Stimulated activated CD8-positive, alpha-beta memory T cell treated with anti-CD3 and anti-CD28 coated beads, Interleukin-7, amount 100 ng/mL, for 4 hours (primary cell): Measurements from ENCODE around the gene TNN.

Experiments used
- DNase-seq, 2 donors: peaks; one replicate each; pipeline ENCODE4 v3.0.0-alpha.2; 2020; ENCODE audit warnings: low read depth in 2 of 2

The TNN gene

DNA sequence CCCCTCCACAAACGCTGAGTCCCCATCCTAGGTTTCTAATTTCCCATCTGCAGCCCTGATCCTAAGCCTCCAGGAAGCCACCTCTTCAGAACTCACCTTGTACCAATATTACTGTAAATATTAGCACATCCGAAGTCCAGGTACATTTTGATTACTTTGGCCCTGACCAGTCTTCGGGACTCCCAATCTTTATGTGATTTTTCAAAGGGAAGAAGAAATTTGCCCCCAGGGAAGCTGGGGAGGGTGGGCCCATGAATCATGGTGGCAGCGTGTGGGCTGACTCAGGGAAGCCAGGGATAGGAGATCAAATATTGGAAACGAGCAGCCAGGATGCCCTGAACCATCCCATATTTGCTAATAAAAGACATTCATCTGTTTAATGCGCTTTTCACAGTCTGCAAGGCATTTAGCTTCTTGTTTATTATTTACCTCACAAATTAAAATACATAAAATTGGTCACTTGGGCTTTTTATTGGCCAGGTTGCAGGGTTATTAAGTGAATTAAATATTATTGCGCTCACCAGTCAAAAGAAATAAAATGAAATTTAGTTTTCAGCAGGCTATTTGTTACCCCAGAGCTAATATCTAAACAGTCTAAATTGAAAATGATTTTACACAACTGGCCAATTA, 78.4 kb downstream of the TNN start:
- no peak for DNase-seq

DNA sequence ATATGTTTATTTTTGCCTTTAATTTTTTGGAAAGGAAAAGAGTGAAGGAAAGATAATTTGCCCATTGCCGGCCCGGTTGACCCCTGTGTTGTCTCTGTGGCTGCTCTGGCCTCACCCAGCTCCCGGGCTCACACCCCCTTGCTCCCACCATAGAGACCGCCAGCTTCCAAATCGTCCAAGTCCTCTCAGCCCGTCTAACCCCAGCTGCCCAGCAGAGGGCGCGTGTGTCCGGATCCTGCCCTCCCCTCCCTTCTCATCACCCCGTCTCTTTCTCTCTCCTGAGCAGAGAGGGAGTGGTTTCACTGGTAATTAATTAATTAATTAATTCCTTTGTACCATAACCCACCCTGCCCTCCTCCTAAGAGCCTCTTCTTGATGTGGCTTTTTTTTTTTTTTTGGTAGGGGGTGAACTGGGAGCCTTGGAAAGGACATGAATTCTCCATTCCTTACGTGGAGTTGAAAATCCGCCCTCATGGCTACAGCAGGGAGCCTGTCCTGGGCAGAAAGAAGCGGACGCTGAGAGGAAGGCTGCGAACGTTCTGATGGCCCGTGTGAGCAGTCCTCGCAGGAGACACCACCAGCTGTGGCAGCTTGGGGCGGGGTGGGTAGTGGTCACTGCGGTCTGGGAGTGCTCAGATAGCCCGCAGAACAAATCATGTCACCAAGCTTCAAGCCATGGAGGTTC, 79.0 kb downstream of the TNN start:
- DNase-seq, result peak; percentile 41 to 46

DNA sequence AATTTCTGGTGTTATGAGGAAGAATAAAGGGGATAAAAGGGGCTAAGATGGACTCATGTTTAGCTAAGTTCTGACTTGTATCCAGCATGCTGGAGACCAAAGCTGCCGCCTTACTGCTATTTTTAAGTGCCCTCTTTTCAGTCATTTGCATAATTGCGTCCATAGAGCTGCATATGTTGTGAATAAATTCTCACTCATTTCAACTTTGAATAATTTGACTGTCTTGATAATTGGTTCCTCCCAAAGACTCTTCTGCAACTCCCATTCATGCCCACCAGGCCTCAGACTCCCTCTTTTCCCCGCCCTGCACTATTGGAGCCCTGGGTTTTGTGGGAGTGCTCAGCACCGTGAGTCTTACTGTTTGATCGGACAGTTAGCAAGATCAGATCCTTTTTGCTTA, 79.9 kb downstream of the TNN start:
- no peak for DNase-seq

DNA sequence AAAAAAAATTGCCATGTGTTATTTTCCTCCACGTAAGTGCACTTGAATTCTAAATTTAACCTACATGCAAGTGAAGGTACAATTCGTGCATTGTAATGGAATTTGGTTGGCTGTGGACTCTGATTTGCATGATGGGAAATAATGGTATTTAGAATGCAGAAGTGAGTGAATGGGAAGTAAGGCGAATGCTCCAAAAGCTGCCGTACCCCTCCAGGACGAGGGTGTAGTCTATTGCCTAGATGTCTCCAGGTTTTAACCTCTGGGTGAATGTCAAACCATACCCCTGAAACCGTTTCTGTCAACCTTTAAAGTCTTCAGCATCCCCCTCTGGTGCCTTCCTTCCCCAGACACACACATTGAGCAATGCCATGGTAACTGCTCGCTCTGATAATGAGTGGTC, 80.4 kb downstream of the TNN start:
- DNase-seq, result no peak

DNA sequence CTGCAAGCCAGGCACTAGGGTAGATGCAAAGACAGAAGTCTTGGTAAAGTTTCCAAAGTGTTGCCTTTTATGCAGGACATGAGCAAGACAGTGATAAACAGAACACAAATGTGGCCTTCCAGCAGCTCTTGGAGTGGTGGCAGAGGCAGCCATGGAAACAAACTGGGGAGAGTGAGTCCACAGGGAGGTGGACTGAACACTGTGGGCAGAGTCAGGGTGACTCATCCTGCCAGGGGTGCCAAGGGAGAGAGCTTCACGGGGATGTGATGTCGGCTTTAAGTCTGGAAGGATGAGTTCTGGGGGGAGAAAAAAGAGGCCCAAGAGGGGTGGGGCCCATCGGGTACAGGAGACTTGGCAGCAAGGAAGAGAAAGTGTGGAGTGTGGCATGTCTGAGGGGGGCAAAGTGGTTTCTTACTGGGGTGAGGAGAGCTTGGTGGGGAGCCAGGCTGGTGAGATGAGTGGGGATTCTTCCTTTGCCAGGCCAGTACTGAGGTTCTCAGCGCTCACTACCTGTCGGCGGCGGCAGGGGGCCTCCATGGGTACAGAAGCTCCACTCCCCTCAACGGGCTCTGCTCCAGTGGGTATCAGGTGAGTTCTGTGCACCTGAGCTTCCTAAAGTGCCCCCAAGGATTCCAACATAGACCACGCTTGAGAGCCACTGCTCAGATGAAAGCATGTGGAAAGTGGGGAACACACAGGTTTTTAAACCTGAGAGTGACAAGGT, 83.1 kb downstream of the TNN start:
- no peak for DNase-seq

DNA sequence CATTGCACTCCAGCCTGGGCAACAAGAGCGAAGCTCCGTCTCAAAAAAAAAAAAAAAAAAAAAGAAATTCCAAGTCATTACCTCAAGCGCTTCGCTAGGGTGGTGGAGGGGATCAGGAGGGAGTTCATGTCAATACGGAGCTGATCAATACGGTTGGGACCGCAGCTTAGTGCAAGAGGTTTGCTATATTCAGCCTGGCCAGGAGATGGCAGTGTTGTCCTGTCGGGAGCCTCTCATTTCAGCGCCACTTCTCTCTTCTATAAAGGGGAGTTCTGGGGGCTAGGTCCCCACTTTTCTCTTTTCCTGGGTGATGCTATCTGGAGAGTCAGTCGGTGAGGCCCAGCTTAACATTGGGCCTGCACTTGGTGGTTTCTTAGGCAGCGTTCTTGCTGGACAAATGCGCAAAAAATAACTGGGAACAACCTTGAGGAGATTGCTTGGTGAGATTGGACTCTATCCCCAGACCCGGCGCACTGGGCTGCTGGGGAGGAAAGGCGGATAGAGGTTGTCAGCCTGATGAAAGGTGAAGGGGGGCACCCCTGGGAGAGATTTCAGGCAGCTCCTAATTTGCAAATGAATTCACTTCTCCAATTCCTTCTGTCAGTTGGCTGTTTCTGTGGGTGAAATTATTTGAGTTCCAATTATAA, 84.5 kb downstream of the TNN start:
- DNase-seq, result peak; percentile 42 to 44

DNA sequence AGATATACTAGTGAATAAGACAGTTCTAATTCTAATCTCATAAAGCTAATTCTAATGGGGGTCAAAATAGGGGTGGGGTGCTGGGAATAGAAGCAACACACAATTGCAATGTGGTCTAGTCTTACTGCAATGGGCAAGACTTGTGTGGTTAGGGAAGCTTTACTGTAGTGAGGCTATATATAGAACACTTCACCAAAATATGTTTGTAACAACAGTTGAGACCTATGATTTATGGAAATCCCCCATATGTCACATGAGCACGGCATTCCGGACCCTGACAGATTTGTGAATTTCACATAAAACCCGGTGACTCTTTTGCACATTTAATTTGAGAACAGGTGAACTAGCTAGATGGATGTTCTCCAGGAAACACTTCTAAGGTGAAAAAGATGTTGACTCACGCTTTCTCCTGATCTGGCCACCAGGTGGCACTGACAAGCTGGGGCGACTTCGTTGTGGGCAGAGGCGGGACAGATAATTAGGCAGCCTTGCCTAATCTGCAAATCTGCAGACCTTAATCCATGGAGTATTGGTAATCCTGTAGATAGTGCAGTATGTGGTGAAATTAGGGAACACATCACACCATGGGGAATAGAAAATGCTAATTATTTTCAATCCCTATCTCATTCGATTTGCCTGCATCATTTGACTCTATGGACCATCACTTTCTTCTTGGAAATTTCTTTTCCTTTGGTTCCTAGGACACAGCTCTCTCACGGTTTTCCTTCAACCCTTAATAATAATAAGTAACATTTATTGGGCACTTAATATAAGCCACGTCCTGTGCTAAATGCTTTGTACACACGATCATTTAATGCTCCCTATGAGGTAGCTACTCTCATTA, 87.2 kb downstream of the TNN start:
- peak; percentile 52 to 53 for DNase-seq

DNA sequence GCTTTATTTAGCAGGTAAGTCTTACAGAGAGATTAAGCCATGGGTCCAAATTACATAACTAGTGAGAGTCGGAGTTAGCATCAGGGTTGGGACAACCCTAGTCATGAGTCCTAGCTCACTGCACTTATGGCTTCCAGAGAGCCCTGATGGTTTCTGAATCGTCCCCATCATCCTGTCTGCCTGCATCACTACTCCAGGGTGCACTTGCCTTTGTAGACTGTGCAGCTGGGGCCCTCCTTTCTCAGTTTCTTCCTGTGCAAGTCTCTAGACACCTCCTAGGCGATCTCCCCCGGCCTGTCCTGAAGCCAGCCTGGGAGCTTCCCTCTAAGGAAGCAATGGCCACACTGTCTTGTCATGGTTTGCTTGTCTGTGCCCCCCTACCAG, 87.8 kb downstream of the TNN start:
- DNase-seq, result no peak

DNA sequence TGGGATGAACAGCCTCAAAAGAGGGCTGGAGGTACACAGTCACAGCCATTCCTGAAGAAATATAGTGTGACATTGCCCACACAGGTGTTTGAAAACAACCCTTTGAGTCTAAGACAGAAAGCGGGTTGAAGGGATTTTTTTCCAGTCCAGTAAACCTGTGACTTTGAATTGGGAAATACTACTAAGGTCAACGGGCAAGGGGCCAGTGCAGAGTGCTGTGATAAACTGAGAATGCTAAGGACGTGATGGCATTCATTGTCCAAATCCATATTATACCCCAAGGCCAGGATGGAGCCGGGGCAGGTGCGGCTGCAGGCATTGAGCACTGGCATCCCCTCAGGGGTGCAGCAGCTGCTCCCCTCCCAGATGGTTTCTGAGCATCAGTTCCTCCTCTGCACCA, 88.3 kb downstream of the TNN start:
- no peak for DNase-seq

DNA sequence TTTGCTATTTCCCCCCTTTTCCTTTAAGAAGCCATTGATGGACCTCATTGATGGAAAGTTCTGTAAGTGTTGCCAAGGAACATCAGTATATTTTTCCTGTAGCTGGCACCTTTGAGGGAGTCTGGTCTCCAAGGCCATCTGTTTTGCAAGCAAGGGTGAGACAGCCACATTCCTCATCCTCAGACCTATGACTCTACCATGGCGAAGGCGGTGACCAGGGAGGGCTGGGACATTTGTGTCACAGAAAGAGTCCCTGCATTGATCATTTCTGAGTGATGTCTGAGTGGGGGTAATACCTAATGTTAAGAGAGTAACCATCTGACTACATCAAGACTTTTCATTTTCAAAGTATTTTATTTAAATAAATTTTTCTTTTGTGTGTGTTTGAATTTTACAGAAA, 89.6 kb downstream of the TNN start:
- DNase-seq, result no peak

DNA sequence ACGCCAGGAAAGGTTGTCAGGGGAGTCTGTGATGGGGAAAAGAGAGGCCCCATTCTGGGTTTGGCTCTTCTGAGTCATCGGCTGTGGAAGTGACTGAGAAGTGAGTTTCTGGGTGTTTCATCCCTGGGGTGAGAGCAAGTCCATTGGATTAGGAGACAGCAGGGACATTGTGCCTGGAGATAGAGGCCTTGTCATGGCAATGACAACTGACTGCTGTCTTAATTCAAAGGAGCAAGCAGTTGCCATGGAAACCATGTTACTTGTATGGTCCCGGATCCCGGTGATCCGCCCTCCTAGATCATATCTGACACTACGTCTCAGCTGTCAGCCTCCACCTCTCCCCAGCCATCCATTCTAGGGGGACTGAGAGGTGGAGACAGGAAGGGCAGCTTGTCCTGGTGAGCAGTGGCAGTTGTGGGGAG, 90.5 kb downstream of the TNN start:
- DNase-seq, result no peak

DNA sequence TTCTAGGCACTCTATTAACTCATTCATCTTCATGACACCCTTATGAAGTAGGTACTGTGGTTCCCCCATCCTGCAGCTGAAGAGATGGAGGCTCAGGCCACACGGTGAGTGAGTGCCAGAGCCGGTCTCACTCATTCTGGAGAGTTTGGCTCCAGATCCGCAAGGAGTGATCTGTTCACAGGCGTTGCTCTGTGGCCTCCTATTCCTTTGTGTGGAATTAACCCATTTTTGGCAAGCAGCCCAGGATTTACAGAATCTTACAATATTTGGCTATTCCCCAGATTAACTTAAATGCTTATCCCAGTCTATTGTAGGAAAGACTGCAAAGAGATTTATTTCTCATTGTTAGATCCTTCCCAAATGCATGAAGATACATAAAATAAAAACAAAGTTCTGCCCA, 95.3 kb downstream of the TNN start:
- no peak for DNase-seq

DNA sequence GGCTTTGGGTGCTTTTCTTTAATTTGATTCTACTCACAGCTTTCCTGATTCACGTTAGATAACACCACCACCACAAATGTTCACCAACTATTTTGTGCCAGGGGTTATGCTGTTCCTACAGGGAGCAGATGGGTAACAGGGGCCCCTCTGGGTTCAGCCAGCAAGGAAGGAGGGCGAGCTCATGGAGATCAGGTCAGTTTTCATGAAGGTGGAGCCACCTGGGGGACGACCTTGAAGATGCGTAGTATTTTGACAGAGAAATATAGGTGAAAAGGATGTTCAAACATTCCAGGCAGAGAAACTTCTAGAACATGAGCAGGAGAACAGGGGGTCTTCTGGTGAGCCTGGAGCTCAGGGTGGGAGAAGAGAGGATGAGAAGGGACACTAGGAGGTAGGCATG, 96.1 kb downstream of the TNN start:
- DNase-seq, result no peak

DNA sequence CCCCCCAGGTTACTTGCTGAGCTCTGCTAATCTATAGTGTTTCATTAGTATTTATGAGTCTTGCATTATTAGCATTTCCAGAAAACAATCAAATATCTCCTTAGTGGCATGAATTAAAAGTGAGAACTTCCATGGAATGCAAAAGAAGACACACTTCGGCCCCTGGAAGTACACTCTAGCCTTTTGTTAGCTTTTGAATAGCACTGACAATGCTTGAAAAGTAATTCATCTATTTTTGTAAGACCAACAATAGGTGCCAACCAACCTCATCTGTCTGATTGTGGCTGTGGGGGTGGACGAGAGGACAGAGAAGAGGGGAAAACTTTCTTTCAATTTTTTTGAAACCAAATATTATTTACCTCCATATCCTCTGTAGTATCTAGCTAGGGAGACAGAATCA, 97.1 kb downstream of the TNN start:
- no peak for DNase-seq

DNA sequence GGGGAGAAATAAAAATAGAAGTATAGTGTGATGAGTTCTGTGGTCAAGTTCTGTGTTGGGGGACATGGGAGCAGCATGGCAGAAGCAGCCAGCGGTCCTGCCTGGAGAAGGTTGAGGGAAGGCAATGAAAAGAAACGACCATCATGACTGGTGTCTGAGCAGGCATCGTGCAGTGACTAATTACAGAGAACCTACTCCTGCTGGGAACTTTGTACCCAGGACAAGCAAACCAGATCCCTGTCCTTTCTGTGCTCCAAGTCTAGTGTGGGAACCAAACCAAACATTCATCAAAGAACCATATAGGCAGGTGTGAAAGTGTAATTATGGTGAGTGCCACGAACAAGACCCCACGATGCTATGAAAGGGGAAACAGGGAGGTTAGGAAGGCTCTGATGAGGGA, 99.1 kb downstream of the TNN start:
- no peak for DNase-seq

DNA sequence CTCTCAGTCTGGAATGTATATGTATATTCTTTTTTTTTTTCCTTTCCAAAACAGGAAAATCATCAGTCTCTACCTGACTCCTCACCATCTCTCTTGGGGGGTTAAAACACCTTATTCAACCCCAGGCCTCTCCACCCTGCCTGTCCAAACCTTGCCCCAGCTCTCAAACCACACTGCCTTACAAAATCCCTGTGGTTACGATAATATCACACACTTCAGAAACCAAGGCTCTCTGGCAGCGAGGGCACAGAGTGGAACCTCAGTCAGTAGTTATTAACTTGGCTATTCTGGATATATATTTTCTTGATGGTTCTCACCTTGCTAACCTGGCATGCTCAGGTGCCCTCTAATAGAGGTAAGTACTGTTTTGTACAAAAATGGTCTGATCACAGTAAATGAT, 100.2 kb downstream of the TNN start:
- no peak for DNase-seq

DNA sequence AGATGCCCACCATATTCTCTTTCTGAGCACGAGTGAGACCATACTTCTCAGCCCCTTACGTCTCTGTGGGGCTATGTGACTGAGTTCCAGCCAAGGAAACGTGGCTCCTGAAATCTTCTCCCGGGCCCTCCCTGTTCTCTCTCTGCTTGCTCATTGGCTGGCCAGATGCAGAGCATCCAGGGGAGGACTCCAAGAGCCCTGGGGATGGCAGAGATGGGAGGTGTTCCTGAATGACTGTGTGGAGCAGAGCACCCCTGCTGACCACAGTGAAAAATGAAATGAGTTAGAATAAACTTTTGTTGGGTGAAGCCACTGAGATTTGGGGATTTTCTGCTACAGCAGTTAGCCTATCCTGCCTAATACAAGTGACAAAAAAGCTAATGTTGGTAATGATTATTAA, 101.1 kb downstream of the TNN start:
- DNase-seq, result no peak

DNA sequence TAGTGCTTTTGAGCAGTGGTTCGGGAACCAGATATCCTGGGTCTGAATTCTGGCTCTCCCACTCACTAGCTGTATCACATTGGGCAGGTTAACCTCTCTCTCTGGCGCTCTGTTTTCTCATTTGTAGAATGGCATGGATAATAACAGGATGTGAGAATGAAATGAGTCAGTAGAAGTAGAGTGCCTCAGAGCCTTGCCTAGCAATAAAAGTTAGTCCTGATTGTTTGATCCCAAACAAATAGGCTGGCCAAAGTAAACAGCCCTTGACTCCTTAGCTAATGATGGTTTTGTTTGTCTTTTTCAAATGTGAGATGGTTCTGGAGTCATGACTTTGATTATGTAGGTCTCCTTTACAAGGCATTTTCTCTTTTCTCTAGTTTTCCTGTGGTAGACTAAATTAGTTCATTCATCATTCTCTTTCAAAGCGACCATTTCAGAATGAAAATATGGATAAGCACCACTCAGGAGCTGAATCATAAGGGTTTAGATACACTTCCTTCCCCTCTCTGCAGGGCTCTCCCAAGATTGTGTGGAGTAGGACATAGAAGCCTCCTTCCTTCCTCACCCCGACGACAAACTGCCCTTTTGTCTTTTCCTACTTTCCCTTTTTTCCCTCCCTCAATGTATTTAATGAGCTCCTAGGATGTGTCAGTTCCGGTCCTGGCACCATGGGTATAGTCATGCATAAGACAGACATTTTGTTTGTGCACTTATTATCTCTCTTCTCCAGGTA, 101.8 kb downstream of the TNN start:
- no peak for DNase-seq

DNA sequence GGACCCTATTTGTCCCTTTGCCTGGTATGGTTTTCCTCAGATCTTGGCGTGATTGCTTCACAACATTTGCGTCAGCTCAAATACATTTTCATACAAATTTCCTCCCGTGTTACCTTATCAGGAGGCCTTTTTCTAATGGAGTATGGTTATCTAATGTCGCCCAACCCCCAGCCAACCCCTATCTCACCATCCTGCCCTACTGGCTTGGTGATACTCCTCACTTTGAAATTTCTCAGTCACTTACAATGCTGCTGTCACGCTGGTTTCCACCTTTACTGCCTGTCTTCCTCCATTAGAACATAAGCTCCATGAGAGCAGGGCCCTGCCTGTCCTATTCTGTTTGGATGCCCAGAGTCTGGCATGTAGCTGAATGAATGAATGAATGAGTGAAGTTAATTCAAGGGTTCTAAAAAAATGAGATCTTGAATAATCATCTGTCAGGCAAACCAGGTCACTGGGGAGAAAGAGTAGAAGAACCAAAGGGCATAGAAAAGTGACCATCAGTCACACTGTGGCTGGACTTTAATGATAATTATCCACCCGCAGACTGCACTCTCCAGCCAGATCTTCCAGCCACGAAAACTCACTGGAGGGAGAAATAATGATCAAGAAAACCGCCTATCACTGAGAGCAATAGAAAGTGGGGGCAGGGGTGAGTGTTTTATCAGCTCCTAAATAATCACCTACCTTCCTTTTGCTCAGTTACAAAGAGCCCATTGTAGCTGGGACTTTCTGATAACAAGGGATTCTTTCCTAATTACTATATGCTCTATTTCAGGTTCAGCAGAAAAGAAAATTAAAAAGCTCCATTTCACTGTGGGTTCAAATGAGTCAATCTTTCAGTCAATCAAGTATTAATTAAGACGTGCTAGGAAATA, 103.6 kb downstream of the TNN start:
- no peak for DNase-seq

DNA sequence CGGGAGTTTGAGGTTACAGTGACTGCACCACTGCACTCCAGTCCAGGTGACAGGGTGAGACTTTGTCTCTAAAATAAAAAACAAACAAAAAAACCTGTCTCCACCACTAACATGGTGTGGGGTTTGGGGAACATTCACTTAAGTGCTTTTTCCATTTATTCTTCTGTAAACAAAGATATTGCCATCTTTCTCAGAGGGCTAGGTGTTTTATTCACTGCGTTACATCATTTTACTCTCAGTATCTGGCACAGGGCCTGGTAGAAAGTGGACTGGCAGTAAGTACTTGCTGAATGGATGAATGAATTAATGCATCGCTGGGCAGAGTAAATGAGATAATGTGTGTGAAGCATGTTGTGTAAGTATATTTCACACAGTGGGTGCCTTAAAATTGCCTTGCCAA, 104.9 kb downstream of the TNN start:
- no peak for DNase-seq
